ENCODE measurements around the gene SRD5A3.

SRD5A3 gene

GRCh38 chr4:55363691-55364351, 17.8 kb downstream of the SRD5A3 start:
- H2BK5ac ChIP-seq (ENCODE audit: low read length), result no peak overlapping the region
- no peak overlapping the region for H4K5ac ChIP-seq (ENCODE audit: low read length)
- WGBS (ENCODE audit: extremely low coverage, insufficient coverage, low lambda C conversion rate), result no CpG with 5 or more reads among the region's 9 CpGs
- no peak overlapping the region for H3K4me3 ChIP-seq (ENCODE audit: low read length)
- H3K18ac ChIP-seq (ENCODE audit: low read length), result no peak overlapping the region
- no peaks in the 10 kb centered on the region for H3K27me3 ChIP-seq (ENCODE audit: insufficient read depth, low read length, poor library complexity)
- H3K4me1 ChIP-seq (ENCODE audit: control insufficient read depth, low read depth, low read length), result peaks cover 4% of the 10 kb centered on the region
- H4K8ac ChIP-seq (ENCODE audit: low read depth, low read length), result no peak overlapping the region
- H3K79me2 ChIP-seq (ENCODE audit: control insufficient read depth, insufficient read depth, low read length), result no peaks in the 10 kb centered on the region
- H3K9ac ChIP-seq (ENCODE audit: low read length), result no peak overlapping the region
- no peak overlapping the region for H2BK120ac ChIP-seq (ENCODE audit: low read depth, low read length)
- no peak for DNase-seq
- H3K4ac ChIP-seq (ENCODE audit: low read depth, low read length), result no peak overlapping the region
- no peak overlapping the region for H2BK15ac ChIP-seq (replicated peaks; ENCODE audit: low read depth)
- H3K56ac ChIP-seq (ENCODE audit: low read length), result no peak overlapping the region
- no peak overlapping the region for H2AK5ac ChIP-seq (ENCODE audit: low read length)
- H3K79me1 ChIP-seq (ENCODE audit: low read length), result no peaks in the 10 kb centered on the region
- no peaks in the 10 kb centered on the region for H3K36me3 ChIP-seq (ENCODE audit: control insufficient read depth, insufficient read depth, low read length)
- no peak overlapping the region for H3K4me2 ChIP-seq (ENCODE audit: low read length)
- H3K23ac ChIP-seq (ENCODE audit: low read length), result no peak overlapping the region
- H3K27ac ChIP-seq (ENCODE audit: low read depth, low read length), result no peak overlapping the region

GRCh38 chr4:55364691-55365344, 18.8 kb downstream of the SRD5A3 start:
- Histone ChIP-seq H3K23ac (ENCODE audit: low read length) (no peak overlapping the region), H3K4me1 (ENCODE audit: control insufficient read depth, low read depth, low read length) (peaks cover 4% of the 10 kb centered on the region), H3K79me1 (ENCODE audit: low read length) (no peaks in the 10 kb centered on the region), H2BK5ac (ENCODE audit: low read length) (no peak overlapping the region), H2BK15ac (replicated peaks; ENCODE audit: low read depth) (no peak overlapping the region), H3K36me3 (ENCODE audit: control insufficient read depth, insufficient read depth, low read length) (no peaks in the 10 kb centered on the region), H3K4me2 (ENCODE audit: low read length) (no peak overlapping the region), H3K27me3 (ENCODE audit: insufficient read depth, low read length, poor library complexity) (no peaks in the 10 kb centered on the region), H3K4me3 (ENCODE audit: low read length) (no peak overlapping the region), H3K18ac (ENCODE audit: low read length) (peak overlapping the region; percentile 26), H3K4ac (ENCODE audit: low read depth, low read length) (no peak overlapping the region), H3K79me2 (ENCODE audit: control insufficient read depth, insufficient read depth, low read length) (no peaks in the 10 kb centered on the region), H3K9ac (ENCODE audit: low read length) (no peak overlapping the region), H2BK120ac (ENCODE audit: low read depth, low read length) (no peak overlapping the region), H3K27ac (ENCODE audit: low read depth, low read length) (no peak overlapping the region), H2AK5ac (ENCODE audit: low read length) (no peak overlapping the region), H4K5ac (ENCODE audit: low read length) (no peak overlapping the region), H3K56ac (ENCODE audit: low read length) (no peak overlapping the region), H4K8ac (ENCODE audit: low read depth, low read length) (no peak overlapping the region)
- DNase-seq, result peak; percentile 35
- WGBS (ENCODE audit: extremely low coverage, insufficient coverage, low lambda C conversion rate), result no CpG with 5 or more reads among the region's 9 CpGs

- H3K4me3 ChIP-seq (ENCODE audit: low read length), result no peak overlapping the region
- WGBS (ENCODE audit: extremely low coverage, insufficient coverage, low lambda C conversion rate), result no CpG with 5 or more reads among the region's 7 CpGs
- no peak overlapping the region for H2AK5ac ChIP-seq (ENCODE audit: low read length)
These were observed 19.3 kb downstream of the SRD5A3 start for GRCh38 chr4:55365345-55365728.

GRCh38 chr4:55366621-55367020, 20.6 kb downstream of the SRD5A3 start:
- Histone ChIP-seq H2BK5ac (ENCODE audit: low read length) (no peak overlapping the region), H2AK5ac (ENCODE audit: low read length) (no peak overlapping the region), H4K8ac (ENCODE audit: low read depth, low read length) (no peak overlapping the region), H3K18ac (ENCODE audit: low read length) (no peak overlapping the region), H3K79me1 (ENCODE audit: low read length) (no peaks in the 10 kb centered on the region), H3K4me3 (ENCODE audit: low read length) (no peak overlapping the region), H3K23ac (ENCODE audit: low read length) (no peak overlapping the region), H2BK15ac (replicated peaks; ENCODE audit: low read depth) (no peak overlapping the region), H2BK120ac (ENCODE audit: low read depth, low read length) (no peak overlapping the region), H3K27me3 (ENCODE audit: insufficient read depth, low read length, poor library complexity) (no peaks in the 10 kb centered on the region), H3K36me3 (ENCODE audit: control insufficient read depth, insufficient read depth, low read length) (no peaks in the 10 kb centered on the region), H3K56ac (ENCODE audit: low read length) (no peak overlapping the region), H3K4ac (ENCODE audit: low read depth, low read length) (no peak overlapping the region), H3K4me2 (ENCODE audit: low read length) (no peak overlapping the region), H3K27ac (ENCODE audit: low read depth, low read length) (no peak overlapping the region), H3K4me1 (ENCODE audit: control insufficient read depth, low read depth, low read length) (peaks cover 4% of the 10 kb centered on the region), H3K9ac (ENCODE audit: low read length) (no peak overlapping the region), H4K5ac (ENCODE audit: low read length) (no peak overlapping the region), H3K79me2 (ENCODE audit: control insufficient read depth, insufficient read depth, low read length) (no peaks in the 10 kb centered on the region)
- no CpG with 5 or more reads among the region's 7 CpGs for WGBS (ENCODE audit: extremely low coverage, insufficient coverage, low lambda C conversion rate)
- DNase-seq, result no peak

More at GRCh38 chr4:55365345-55365728, 19.3 kb downstream of the SRD5A3 start:
- no peak overlapping the region for H3K56ac ChIP-seq (ENCODE audit: low read length)
- peak overlapping the region; percentile 26 for H3K18ac ChIP-seq (ENCODE audit: low read length)
- H3K79me2 ChIP-seq (ENCODE audit: control insufficient read depth, insufficient read depth, low read length), result no peaks in the 10 kb centered on the region
- no peaks in the 10 kb centered on the region for H3K79me1 ChIP-seq (ENCODE audit: low read length)
- no peak overlapping the region for H3K27ac ChIP-seq (ENCODE audit: low read depth, low read length)
- H3K4me2 ChIP-seq (ENCODE audit: low read length), result no peak overlapping the region
- H2BK15ac ChIP-seq (replicated peaks; ENCODE audit: low read depth), result no peak overlapping the region
- no peak overlapping the region for H4K5ac ChIP-seq (ENCODE audit: low read length)
- no peak overlapping the region for H3K9ac ChIP-seq (ENCODE audit: low read length)
- H2BK120ac ChIP-seq (ENCODE audit: low read depth, low read length), result no peak overlapping the region
- H3K23ac ChIP-seq (ENCODE audit: low read length), result no peak overlapping the region
- H3K4me1 ChIP-seq (ENCODE audit: control insufficient read depth, low read depth, low read length), result peaks cover 4% of the 10 kb centered on the region
- H3K27me3 ChIP-seq (ENCODE audit: insufficient read depth, low read length, poor library complexity), result no peaks in the 10 kb centered on the region
- no peaks in the 10 kb centered on the region for H3K36me3 ChIP-seq (ENCODE audit: control insufficient read depth, insufficient read depth, low read length)
- H3K4ac ChIP-seq (ENCODE audit: low read depth, low read length), result no peak overlapping the region
- H2BK5ac ChIP-seq (ENCODE audit: low read length), result no peak overlapping the region
- H4K8ac ChIP-seq (ENCODE audit: low read depth, low read length), result no peak overlapping the region
- DNase-seq, result no peak

DNA sequence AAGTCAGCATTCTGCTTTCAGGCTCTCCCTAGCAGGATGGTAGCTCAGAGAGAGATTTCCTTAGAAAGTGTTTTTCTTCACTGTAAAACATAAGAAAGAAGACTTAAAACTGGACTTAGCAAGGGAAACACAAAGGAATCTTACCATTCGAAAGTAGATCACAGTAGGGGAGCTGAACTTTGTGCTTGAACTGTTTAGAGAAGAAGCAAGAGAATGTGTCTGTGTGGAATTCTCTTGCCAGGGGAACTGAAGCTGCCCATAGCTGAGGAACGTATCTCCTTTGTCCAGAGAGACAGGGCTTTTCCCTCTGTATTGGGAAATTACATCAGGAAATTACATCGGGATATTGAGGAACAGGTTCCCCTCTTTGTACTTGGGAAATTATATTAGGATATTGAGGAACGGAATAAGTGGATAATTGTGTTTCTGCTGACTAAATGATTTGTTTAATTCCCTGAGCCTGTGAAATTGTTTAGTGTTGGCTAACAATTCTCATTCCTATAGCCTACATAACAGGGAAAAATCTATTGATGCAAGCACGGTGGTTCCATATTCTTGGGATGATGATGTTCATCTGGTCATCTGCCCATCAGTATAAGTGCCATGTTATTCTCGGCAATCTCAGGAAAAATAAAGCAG, 21.2 kb downstream of the SRD5A3 start:
- Histone ChIP-seq H3K27me3 (ENCODE audit: insufficient read depth, low read length, poor library complexity) (no peaks in the 10 kb centered on the region), H4K8ac (ENCODE audit: low read depth, low read length) (no peak overlapping the region), H3K4ac (ENCODE audit: low read depth, low read length) (no peak overlapping the region), H3K79me2 (ENCODE audit: control insufficient read depth, insufficient read depth, low read length) (no peaks in the 10 kb centered on the region), H2AK5ac (ENCODE audit: low read length) (no peak overlapping the region), H3K18ac (ENCODE audit: low read length) (no peak overlapping the region), H3K27ac (ENCODE audit: low read depth, low read length) (no peak overlapping the region), H3K23ac (ENCODE audit: low read length) (no peak overlapping the region), H2BK120ac (ENCODE audit: low read depth, low read length) (no peak overlapping the region), H2BK15ac (replicated peaks; ENCODE audit: low read depth) (no peak overlapping the region), H3K4me2 (ENCODE audit: low read length) (no peak overlapping the region), H3K79me1 (ENCODE audit: low read length) (no peaks in the 10 kb centered on the region), H2BK5ac (ENCODE audit: low read length) (no peak overlapping the region), H3K9ac (ENCODE audit: low read length) (no peak overlapping the region), H3K36me3 (ENCODE audit: control insufficient read depth, insufficient read depth, low read length) (no peaks in the 10 kb centered on the region), H4K5ac (ENCODE audit: low read length) (no peak overlapping the region), H3K4me3 (ENCODE audit: low read length) (no peak overlapping the region), H3K56ac (ENCODE audit: low read length) (no peak overlapping the region), H3K4me1 (ENCODE audit: control insufficient read depth, low read depth, low read length) (peaks cover 4% of the 10 kb centered on the region)
- DNase-seq, result no peak
- no CpG with 5 or more reads among the region's 6 CpGs for WGBS (ENCODE audit: extremely low coverage, insufficient coverage, low lambda C conversion rate)

Measured in mesendoderm (in vitro differentiated cells).